ENCODE results near the gene FXYD4. TPM values are rescaled to one million over a fixed set of nuclear protein-coding genes. Genes with fewer than 3 reads are reported as not detected.

The FXYD4 gene
- total RNA-seq, 1 experiment from 2014 or later, result not detected

GRCh38 chr10:43384252-43385221 is 13.1 kb downstream of the FXYD4 start:
- BruUV-seq (replicated peaks), result no TSS peak
- CTCF ChIA-PET, result no interaction called here
- peak overlapping the region; percentile 3 for H3K27ac Mint-ChIP-seq (ENCODE audit: unreplicated experiment)
- peaks cover 20% of the 10 kb centered on the region for H3K4me1 ChIP-seq
- intact Hi-C loops (cut with micrococcal nuclease; ENCODE audit: unreplicated experiment), result no loop called here
- H3K36me3 ChIP-seq (ENCODE audit: control insufficient read depth, insufficient read depth, low read length), result peaks cover 17% of the 10 kb centered on the region
- POLR2A ChIA-PET, result no interaction called here
- H3K9me3 ChIP-seq, result no peaks in the 10 kb centered on the region
- peaks cover 49% of the 10 kb centered on the region for H3K4me1 Mint-ChIP-seq (ENCODE audit: low read depth, unreplicated experiment)
- no peaks in the 10 kb centered on the region for H3K27me3 ChIP-seq (replicated peaks; ENCODE audit: control insufficient read depth, insufficient read depth, low read length)
- no peaks in the 10 kb centered on the region for H3K27me3 Mint-ChIP-seq (ENCODE audit: insufficient read depth, unreplicated experiment)
- peaks cover 82% of the 10 kb centered on the region for H3K36me3 Mint-ChIP-seq (ENCODE audit: insufficient read depth, unreplicated experiment)
- no peaks in the 10 kb centered on the region for H3K9me3 Mint-ChIP-seq (ENCODE audit: unreplicated experiment)
- no peak for TF ChIP-seq CTCF (IDR thresholded peaks at IDR 0.05; ENCODE audit: insufficient read depth in 1 of 2, low read depth in 1 of 2, low read length in 1 of 2, severe bottlenecking in 1 of 2, unreplicated experiment in 1 of 2)
- DNase-seq, result no peak
- no peak overlapping the region for H3K4me3 ChIP-seq (ENCODE audit: low read depth, low read length)
- H3K4me3 Mint-ChIP-seq (ENCODE audit: unreplicated experiment), result no peak overlapping the region

- intact Hi-C loops (cut with micrococcal nuclease; ENCODE audit: unreplicated experiment), result no loop called here
- DNase-seq, result no peak
- Mint-ChIP-seq H3K4me1 (ENCODE audit: low read depth, unreplicated experiment) (peaks cover 56% of the 10 kb centered on the region), H3K27me3 (ENCODE audit: insufficient read depth, unreplicated experiment) (no peaks in the 10 kb centered on the region), H3K9me3 (ENCODE audit: unreplicated experiment) (no peaks in the 10 kb centered on the region), H3K36me3 (ENCODE audit: insufficient read depth, unreplicated experiment) (peaks cover 89% of the 10 kb centered on the region), H3K4me3 (ENCODE audit: unreplicated experiment) (no peak overlapping the region), H3K27ac (ENCODE audit: unreplicated experiment) (no peak overlapping the region)
- POLR2A ChIA-PET, result interaction anchor here (0.6 kb wide), 1 partner anchor 12 kb away, joined by 4 read pairs; no protein-coding TSS in a partner anchor
- H3K4me3 ChIP-seq (ENCODE audit: low read depth, low read length), result no peak overlapping the region
- peaks cover 17% of the 10 kb centered on the region for H3K36me3 ChIP-seq (ENCODE audit: control insufficient read depth, insufficient read depth, low read length)
- TF ChIP-seq CTCF (IDR thresholded peaks at IDR 0.05; ENCODE audit: insufficient read depth in 1 of 2, low read depth in 1 of 2, low read length in 1 of 2, severe bottlenecking in 1 of 2, unreplicated experiment in 1 of 2), result no peak
- no TSS peak for BruUV-seq (replicated peaks)
- H3K27me3 ChIP-seq (replicated peaks; ENCODE audit: control insufficient read depth, insufficient read depth, low read length), result no peaks in the 10 kb centered on the region
- H3K9me3 ChIP-seq, result no peaks in the 10 kb centered on the region
- CTCF ChIA-PET, result no interaction called here
- H3K4me1 ChIP-seq, result peaks cover 29% of the 10 kb centered on the region
Measured at GRCh38 chr10:43385412-43386004, 14.1 kb downstream of the FXYD4 start.

GRCh38 chr10:43386549-43386948 is 15.1 kb downstream of the FXYD4 start:
- Histone ChIP-seq H3K27me3 (replicated peaks; ENCODE audit: control insufficient read depth, insufficient read depth, low read length) (no peaks in the 10 kb centered on the region), H3K9me3 (no peaks in the 10 kb centered on the region), H3K4me1 (peaks cover 31% of the 10 kb centered on the region), H3K36me3 (ENCODE audit: control insufficient read depth, insufficient read depth, low read length) (peaks cover 19% of the 10 kb centered on the region), H3K4me3 (ENCODE audit: low read depth, low read length) (no peak overlapping the region)
- no peak for TF ChIP-seq CTCF (IDR thresholded peaks at IDR 0.05; ENCODE audit: insufficient read depth in 1 of 2, low read depth in 1 of 2, low read length in 1 of 2, severe bottlenecking in 1 of 2, unreplicated experiment in 1 of 2)
- DNase-seq, result no peak
- POLR2A ChIA-PET, result no interaction called here
- no TSS peak for BruUV-seq (replicated peaks)
- H3K36me3 Mint-ChIP-seq (ENCODE audit: insufficient read depth, unreplicated experiment), result peaks cover 93% of the 10 kb centered on the region
- H3K27ac Mint-ChIP-seq (ENCODE audit: unreplicated experiment), result peak overlapping the region; percentile 21
- intact Hi-C loops (cut with micrococcal nuclease; ENCODE audit: unreplicated experiment), result no loop called here
- H3K9me3 Mint-ChIP-seq (ENCODE audit: unreplicated experiment), result no peaks in the 10 kb centered on the region
- no peaks in the 10 kb centered on the region for H3K27me3 Mint-ChIP-seq (ENCODE audit: insufficient read depth, unreplicated experiment)
- H3K4me3 Mint-ChIP-seq (ENCODE audit: unreplicated experiment), result no peak overlapping the region
- CTCF ChIA-PET, result no interaction called here
- peaks cover 55% of the 10 kb centered on the region for H3K4me1 Mint-ChIP-seq (ENCODE audit: low read depth, unreplicated experiment)
